GM19455 (cell line): Measurements from ENCODE around the gene FAM210A.
"Not testable (repeated sequence)": the region's sequence is repeated elsewhere in the genome, so short reads cannot be mapped to it uniquely, and the experiment has no call there.

Source experiments
- ATAC-seq: cut with Tn5 transposase; IDR thresholded peaks from one replicate; pipeline ENCODE4 v1.9.1; 2021; ENCODE audit not compliant: unreplicated experiment

FAM210A gene

GRCh38 chr18:13726232-13726971 is at the start of gene FAM210A, which contains the start of gene RNMT:
TSS of gene FAM210A (minus strand) at chr18:13726558. CDS start at chr18:13682077, 44,481 bp downstream.
TSS of gene RNMT (plus strand) at chr18:13726673. CDS start at chr18:13731518, 4,845 bp downstream.
- ATAC-seq: peak; percentile 94

GRCh38 chr18:13775058-13775457 is 48.7 kb upstream of the FAM210A start:
- no peak for ATAC-seq

- ATAC-seq: no peak
These were observed 36.5 kb upstream of the FAM210A start for GRCh38 chr18:13762690-13763439.

GRCh38 chr18:13760047-13760446 is 33.7 kb upstream of the FAM210A start:
- ATAC-seq: no peak

- ATAC-seq: no peak
These were observed 32.3 kb upstream of the FAM210A start for GRCh38 chr18:13758622-13759021.

GRCh38 chr18:13756671-13757070 is 30.3 kb upstream of the FAM210A start:
- ATAC-seq: no peak

- ATAC-seq: no peak
These were observed 29.9 kb upstream of the FAM210A start for GRCh38 chr18:13756261-13756660.

- not testable (repeated sequence) for ATAC-seq
These were observed 25.2 kb upstream of the FAM210A start for GRCh38 chr18:13751599-13751998.

- no peak for ATAC-seq
These were observed 20.3 kb upstream of the FAM210A start for GRCh38 chr18:13746633-13747032.

GRCh38 chr18:13745696-13746095 is 19.3 kb upstream of the FAM210A start:
- no peak for ATAC-seq

- no peak for ATAC-seq
These were observed 9.3 kb upstream of the FAM210A start for GRCh38 chr18:13735681-13736080.

GRCh38 chr18:13730481-13730880 is 4.1 kb upstream of the FAM210A start:
- no peak for ATAC-seq

- ATAC-seq: peak; percentile 15
These were observed 594 bp upstream of the FAM210A start for GRCh38 chr18:13726972-13727331.

- ATAC-seq: no peak
These were observed 659 bp downstream of the FAM210A start for GRCh38 chr18:13725566-13726231.

- no peak for ATAC-seq
These were observed 5.5 kb downstream of the FAM210A start for GRCh38 chr18:13720847-13721246.

- no peak for ATAC-seq
These were observed 6.2 kb downstream of the FAM210A start for GRCh38 chr18:13720123-13720522.

GRCh38 chr18:13716916-13717315 is 9.4 kb downstream of the FAM210A start:
- no peak for ATAC-seq

- no peak for ATAC-seq
These were observed 11.0 kb downstream of the FAM210A start for GRCh38 chr18:13715330-13715729.

GRCh38 chr18:13713455-13714055 is 12.8 kb downstream of the FAM210A start:
- no peak for ATAC-seq

GRCh38 chr18:13712400-13713131 is 13.8 kb downstream of the FAM210A start:
- no peak for ATAC-seq

GRCh38 chr18:13710414-13710831 is 15.9 kb downstream of the FAM210A start:
- no peak for ATAC-seq
